Bronchial epithelial cell (primary cell): ENCODE data around the gene LPO. TPM values are rescaled to one million over a fixed set of nuclear protein-coding genes. Genes with fewer than 3 reads are reported as not detected.

Source experiments
- DNase-seq: peaks from one replicate; pipeline ENCODE4 v3.0.0-alpha.2; 2010; ENCODE audit warnings: low read depth
- FAIRE-seq: peaks from 2 replicates; lab custom pipeline; 2011; peaks lifted over from hg19 to GRCh38; lab: Jason Lieb, UNC
- H3K27me3 ChIP-seq: 2 replicates; pipeline ENCODE4 v1.5.1; 2011; ENCODE audit warnings: low read length; ENCODE audit not compliant: control insufficient read depth, insufficient read depth
- H3K36me3 ChIP-seq: 2 replicates; pipeline ENCODE4 v1.5.1; 2011; ENCODE audit warnings: low read length; ENCODE audit not compliant: control insufficient read depth, insufficient read depth
- H3K4me3 ChIP-seq: 2 replicates; pipeline ENCODE4 v1.5.1; 2011; ENCODE audit warnings: mild to moderate bottlenecking, low read depth, low read length, control low read depth
- total RNA-seq: library from RNA; depleted of rRNA; stranded (reverse); fragments of >200 nt; gene quantifications from 2 replicates; pipeline ENCODE4 v1.2.1, GENCODE V29; 2014
- TF ChIP-seq, protein P1 (sequence below): IDR thresholded peaks from 2 replicates; pipeline ENCODE4 v1.5.1; 2011; ENCODE audit warnings: mild to moderate bottlenecking, moderate library complexity, low read length, control low read depth, inconsistent platforms; ENCODE audit not compliant: insufficient read depth, severe bottlenecking

LPO gene
- total RNA-seq, 1 donor from 2014 or later, result not detected

DNA sequence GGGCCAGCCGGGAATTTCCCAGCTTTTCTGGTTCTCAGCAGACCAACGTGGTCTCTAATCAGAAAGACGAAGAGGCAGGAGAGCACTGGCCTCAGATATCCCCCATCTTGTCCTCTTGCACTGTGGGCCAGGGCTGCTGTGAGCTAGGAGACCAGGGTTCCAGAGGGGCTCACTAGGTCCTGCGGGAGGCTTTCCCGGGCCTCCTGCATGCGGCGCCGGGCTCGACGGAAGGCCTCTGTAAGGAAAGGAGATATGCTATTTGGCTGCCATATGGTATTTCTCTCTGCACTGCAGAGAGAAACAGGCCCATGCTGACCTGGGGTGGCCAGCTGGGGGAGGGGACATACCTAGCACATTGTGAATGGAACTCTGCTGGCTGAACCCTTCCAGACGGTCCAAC lies 32.4 kb upstream of the LPO start:
- no peak for DNase-seq
- Histone ChIP-seq H3K36me3 (peaks cover 4% of the 10 kb centered on the region), H3K27me3 (no peaks in the 10 kb centered on the region), H3K4me3 (no peak overlapping the region)
- FAIRE-seq, result no peak
- TF ChIP-seq, protein P1, sequence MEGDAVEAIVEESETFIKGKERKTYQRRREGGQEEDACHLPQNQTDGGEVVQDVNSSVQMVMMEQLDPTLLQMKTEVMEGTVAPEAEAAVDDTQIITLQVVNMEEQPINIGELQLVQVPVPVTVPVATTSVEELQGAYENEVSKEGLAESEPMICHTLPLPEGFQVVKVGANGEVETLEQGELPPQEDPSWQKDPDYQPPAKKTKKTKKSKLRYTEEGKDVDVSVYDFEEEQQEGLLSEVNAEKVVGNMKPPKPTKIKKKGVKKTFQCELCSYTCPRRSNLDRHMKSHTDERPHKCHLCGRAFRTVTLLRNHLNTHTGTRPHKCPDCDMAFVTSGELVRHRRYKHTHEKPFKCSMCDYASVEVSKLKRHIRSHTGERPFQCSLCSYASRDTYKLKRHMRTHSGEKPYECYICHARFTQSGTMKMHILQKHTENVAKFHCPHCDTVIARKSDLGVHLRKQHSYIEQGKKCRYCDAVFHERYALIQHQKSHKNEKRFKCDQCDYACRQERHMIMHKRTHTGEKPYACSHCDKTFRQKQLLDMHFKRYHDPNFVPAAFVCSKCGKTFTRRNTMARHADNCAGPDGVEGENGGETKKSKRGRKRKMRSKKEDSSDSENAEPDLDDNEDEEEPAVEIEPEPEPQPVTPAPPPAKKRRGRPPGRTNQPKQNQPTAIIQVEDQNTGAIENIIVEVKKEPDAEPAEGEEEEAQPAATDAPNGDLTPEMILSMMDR, result no peak

DNA sequence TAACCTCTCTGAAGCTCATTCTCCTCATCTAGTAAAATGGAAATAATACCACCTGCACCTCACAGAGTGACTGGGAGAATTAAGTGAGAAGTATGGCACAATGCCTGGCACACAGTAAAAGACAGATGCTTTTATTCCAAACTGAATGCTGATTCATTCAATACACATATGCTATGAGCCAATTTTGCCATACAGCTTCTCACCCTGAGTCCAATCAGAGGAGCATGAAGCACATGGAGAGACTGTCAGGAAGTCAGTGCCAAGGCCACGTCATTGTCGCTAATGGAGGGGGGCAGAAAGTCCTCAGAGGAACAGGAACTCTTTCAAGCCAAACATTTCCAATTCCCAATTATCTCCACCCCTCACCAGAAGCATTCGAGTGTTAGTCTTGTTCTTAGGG lies 30.9 kb upstream of the LPO start:
- TF ChIP-seq, protein P1, result no peak
- no peaks in the 10 kb centered on the region for H3K27me3 ChIP-seq
- peaks cover 4% of the 10 kb centered on the region for H3K36me3 ChIP-seq
- DNase-seq (no peak), FAIRE-seq (no peak)
- no peak overlapping the region for H3K4me3 ChIP-seq

DNA sequence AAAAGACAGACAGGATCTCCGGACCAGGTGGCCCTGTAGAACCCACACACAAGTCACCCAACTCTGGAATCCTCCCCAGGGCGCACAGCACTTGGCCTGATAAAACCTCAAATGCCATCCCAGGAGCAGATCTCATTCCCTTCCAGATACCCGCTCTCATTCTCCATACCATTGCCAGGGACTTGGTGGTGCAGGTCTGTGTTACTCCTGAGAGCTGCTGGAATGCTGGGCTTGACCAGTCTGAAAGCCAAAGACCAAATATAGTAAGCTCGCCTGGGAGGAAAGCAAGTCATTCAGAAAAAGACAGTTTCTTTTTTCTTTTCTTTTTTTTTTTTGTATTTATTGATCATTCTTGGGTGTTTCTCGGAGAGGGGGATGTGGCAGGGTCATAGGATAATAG lies 30.0 kb upstream of the LPO start:
- FAIRE-seq, result no peak
- TF ChIP-seq, protein P1, result no peak
- peaks cover 4% of the 10 kb centered on the region for H3K36me3 ChIP-seq

DNA sequence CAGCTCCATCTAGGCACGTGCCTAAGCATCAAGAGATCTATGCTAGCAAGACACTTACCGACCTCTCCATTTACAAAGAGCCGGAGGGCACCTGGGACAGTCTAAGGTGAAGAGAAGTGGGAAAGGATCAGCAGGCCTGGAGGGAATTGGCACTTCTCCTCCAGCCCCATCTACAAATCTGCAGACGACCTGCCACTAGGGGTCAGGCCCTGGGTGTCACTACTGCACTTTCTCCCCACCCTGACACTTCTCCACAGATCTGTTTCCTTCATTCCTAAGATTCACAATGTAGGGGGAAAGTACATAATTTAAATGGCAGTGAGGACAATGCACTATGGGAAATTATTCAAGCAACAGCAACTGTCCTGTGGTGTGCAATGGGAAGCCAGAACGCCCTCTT lies 27.5 kb upstream of the LPO start:
- Histone ChIP-seq H3K36me3 (peaks cover 6% of the 10 kb centered on the region), H3K4me3 (no peak overlapping the region), H3K27me3 (no peaks in the 10 kb centered on the region)
- no peak for FAIRE-seq
- TF ChIP-seq, protein P1, result no peak
- DNase-seq, result no peak

More for the DNA sequence above, 30.0 kb upstream of the LPO start:
- no peaks in the 10 kb centered on the region for H3K27me3 ChIP-seq
- H3K4me3 ChIP-seq, result no peak overlapping the region
- no peak for DNase-seq

DNA sequence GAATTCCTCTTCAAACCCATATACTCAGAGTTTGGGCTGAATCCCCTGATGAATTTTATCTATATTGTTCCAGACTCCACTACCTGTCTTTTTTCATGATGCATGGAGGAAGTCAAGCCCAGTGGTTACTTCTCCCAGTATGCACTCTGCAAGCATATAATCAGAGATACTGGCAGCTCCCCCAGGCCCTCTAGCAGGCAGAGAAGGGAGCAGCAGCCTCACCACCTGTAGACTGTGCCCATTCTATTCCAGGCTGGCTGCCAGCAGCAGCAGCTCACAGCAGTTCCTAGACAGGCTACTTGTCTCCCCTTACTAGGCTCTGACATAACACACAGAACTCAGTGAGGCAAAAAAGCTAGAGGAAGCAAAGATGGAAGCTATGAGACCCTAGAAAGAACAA lies 22.7 kb upstream of the LPO start:
- FAIRE-seq (no peak), DNase-seq (no peak)
- TF ChIP-seq, protein P1, result no peak
- Histone ChIP-seq H3K27me3 (no peaks in the 10 kb centered on the region), H3K4me3 (no peak overlapping the region), H3K36me3 (peaks cover 7% of the 10 kb centered on the region)

DNA sequence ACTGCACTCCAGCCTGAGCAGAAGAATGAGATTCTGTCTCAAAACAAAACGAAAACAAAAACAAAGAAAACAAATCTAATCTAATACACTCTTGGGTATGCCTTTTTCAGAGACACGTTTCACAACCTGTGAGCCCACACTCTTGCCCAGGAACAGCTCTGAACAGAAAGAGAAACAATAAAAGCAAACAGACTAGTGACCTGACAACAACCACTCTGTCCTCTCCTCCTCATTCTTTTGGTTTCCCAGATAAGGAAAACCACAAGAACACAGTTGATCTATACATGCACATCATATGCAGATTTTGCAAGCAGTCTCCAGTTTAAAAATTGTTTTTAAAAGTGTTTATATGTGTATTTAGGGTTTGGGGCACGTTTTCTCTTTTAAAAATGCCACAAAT lies 20.6 kb upstream of the LPO start:
- TF ChIP-seq, protein P1, result no peak

More for the DNA sequence above, 20.6 kb upstream of the LPO start:
- Histone ChIP-seq H3K27me3 (no peaks in the 10 kb centered on the region), H3K36me3 (peaks cover 6% of the 10 kb centered on the region), H3K4me3 (no peak overlapping the region)
- DNase-seq (no peak), FAIRE-seq (no peak)
